Hematopoietic multipotent progenitor cell treated with erythropoietin and hydrocortisone succinate and interleukin-3 and kit ligand, for 6 days (in vitro differentiated cells): ENCODE data around the gene INHBB.
A peak's percentile ranks its signal among the peaks of the same experiment; 100 is the strongest.
"Not testable (repeated sequence)": the region's sequence is repeated elsewhere in the genome, so short reads cannot be mapped to it uniquely, and the experiment has no call there.

Experiments
- DNase-seq: peaks from one replicate; pipeline ENCODE4 v3.0.0-alpha.2; 2015

INHBB gene

DNA sequence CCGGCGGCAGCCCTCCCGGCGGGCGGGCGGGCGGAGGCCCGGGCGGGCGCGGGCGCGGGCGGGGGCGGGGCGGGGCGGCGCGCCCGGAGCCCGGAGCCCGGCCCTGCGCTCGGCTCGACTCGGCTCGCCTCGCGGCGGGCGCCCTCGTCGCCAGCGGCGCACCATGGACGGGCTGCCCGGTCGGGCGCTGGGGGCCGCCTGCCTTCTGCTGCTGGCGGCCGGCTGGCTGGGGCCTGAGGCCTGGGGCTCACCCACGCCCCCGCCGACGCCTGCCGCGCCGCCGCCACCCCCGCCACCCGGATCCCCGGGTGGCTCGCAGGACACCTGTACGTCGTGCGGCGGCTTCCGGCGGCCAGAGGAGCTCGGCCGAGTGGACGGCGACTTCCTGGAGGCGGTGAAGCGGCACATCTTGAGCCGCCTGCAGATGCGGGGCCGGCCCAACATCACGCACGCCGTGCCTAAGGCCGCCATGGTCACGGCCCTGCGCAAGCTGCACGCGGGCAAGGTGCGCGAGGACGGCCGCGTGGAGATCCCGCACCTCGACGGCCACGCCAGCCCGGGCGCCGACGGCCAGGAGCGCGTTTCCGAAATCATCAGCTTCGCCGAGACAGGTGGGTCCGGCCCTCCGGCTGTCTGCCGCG, at the start of gene INHBB:
Gene INHBB (plus strand): TSS at position 111 of the 641 bp plus-strand sequence. CDS start 53 bp downstream, at position 164.
- DNase-seq, result no peak

DNA sequence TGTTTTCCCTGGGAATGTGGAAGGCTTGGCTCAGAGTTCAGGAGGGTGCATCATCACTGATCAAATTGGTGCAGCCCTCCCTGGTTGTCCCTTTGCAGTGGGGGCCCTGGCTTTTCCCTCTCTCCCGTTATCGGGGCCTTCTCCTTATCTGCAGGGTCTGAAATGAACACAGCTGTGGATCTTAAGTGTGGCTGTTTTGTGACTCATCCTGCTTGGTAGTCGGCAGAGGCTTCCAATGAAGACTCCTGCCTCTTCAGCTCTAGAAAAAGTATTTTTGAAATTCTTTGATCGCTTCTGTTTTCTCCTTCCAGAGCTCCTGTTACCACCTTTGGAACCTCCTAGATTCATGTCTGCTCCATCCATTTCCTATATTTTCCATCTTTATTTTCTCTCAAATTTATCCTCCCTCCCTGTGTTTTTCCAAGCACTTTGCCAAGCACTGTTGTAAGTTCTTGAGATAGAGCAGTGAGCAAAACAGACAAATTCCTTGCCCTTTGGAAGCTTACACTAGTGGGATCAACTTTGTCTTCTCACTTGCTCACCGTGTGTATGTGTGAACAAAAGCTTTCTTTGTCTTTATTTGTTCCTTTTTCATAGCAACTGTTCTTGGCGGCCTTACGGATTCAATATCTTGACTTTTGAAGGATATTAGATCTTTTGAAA, 47.6 kb upstream of the INHBB start:
- no peak for DNase-seq

DNA sequence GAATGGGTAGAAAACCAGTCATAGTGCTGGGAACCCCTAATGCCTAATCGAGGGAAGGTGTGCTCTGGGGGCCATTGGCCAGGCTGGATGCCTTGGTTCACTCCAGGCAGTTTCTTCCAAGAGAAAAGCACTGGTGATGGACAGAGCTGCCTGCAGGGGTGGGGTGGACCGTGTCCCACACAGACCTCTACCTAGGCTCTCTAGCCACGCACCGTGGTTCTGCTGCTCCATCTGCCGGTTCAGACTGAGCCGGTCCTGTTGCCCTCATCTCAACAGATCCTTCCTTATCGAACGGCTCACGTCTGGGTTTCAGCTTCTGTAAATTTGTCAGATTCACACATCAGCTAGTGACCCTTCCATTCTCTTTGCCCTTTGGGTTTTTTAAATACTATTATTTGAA, 46.9 kb upstream of the INHBB start:
- DNase-seq, result no peak

DNA sequence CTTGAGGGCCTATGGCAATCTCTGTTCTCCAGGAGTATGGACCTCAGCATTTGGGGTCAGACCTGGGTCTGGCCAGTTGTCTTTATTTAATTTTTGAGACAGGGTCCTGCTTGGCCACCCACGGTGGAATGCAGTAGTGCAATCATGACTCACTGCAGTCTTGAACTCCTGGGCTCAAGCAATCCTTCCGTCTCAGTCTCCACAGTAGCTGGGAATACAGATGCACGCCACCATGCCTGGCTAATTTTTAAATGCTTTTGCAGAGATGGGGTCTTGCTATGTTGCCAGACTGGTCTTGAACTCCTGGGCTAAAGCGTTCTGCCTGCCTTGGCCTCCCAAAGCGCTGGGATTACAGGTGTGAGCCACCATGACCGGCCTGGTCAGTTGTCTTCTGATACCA, 46.4 kb upstream of the INHBB start:
- DNase-seq, result no peak

DNA sequence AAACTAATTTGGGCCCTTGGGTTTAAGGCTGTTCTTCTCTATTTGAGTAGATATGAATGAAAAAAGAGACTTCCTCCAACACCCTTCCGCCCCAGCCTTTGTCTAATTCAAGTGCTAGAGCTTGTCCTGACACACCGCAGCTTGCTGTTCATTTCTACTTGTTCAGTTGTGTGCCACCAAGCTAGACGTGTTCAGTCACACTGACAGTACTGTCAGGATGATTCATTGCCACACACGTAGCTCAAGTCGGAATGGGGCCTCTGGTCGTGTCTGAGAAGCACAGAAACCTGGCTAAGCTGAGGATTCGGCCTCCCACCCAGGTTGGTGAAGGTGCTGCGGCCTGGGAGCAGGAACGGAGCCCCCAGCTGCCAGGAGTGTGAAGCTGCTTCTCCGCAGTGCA, 45.6 kb upstream of the INHBB start:
- DNase-seq, result no peak

DNA sequence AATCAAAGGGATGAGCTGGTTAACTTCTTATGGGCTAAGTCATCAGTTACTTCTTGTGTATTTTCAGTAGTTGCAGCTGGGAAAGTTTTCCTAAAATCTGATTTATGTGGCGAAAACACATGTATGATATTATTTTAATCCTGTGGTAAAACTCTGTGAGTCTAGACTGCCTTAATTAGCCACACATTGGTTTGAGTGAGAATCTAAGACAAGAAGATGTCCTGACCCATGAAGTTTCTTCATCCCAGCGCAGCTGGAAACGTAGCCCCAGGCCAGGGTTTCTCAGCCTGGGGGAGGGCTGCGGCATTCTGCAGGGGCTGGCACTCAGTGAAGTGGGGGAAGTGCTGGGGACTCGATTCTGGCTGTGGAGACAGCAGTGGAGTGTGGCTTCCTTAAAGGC, 44.7 kb upstream of the INHBB start:
- no peak for DNase-seq

DNA sequence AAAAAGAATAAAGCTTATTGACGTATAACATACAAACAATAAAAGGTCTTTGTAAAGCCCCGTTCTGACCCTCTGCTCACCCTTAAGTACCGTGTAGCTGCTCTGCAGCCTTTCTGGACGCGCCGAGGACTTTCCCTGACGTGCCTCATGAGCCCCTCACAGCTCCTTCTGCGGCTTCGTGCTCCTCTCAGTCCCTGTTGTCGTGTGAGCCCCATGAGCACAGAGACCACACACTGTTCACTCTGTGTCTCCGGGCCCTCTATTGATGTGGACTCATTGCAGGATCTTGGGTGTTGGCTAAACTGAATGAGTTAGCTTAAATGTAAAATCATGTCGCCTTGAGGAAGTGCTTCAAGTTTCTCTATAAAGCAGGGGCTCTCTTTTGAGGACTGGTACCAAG, 43.6 kb upstream of the INHBB start:
- no peak for DNase-seq

DNA sequence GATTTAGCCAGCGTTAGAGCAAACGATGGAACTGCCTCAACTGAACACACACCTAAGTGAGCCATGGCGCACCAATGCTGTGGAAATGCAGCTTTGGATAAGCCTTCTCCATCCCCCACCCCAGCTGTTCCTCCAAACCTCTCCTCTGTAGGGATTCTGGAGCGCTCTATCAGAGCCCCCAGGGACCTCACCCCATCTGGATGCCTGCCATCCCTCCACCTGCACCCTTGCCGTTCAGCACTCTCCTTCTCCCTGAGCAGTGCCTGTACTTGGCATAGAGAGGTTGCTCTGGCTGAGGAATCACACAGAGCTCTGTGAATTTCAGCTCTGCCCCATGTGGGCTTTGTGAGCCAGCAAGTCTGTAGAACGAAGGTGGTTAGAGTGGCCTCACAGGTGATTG, 42.8 kb upstream of the INHBB start:
- DNase-seq, result no peak

DNA sequence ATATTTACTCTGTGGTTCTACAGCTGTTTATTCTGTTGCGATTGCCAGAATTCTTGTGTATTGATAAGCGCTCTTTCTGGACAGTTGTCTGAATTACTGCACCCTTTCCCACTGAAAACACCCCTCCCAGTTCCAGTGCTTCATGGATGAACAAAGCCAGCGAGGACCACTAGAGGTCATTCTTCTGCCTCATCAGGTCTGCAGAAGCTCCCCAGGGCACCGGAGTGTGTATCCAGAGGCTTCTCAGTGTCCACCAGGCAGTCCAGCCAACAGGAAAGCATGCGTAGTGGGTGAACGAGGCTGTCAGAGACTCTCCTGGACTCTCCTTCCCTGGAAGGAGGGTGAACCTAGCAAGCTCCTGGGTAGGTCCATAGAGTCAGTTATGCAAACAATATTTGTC, 40.6 kb upstream of the INHBB start:
- DNase-seq, result peak; percentile 47

DNA sequence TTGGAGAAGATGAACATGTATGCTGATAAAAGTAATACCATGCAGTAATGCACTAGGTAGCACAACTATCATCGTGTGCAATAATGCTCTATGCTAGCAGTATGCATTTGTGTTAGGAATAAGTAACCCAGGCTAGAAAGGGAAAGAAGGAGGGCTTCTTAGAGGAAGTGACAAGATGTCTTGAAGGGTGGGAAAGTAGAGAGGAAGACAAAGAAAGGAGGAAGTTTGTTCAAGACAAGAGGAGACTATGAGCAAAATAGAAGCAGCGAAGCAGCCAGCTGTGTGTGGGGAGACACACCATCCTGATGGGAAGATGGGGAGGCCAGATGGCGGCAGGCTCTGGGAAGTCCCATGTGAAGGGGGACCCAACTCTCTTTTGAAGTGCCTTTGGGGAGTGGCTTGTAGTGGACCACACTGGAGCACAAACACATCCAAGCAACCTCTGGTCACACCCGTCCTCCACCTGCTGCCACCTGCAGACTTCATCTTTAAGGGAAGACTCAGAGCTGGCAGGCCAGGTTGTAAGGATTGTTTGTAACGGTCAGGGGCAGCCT, 39.9 kb upstream of the INHBB start:
- DNase-seq, result no peak

DNA sequence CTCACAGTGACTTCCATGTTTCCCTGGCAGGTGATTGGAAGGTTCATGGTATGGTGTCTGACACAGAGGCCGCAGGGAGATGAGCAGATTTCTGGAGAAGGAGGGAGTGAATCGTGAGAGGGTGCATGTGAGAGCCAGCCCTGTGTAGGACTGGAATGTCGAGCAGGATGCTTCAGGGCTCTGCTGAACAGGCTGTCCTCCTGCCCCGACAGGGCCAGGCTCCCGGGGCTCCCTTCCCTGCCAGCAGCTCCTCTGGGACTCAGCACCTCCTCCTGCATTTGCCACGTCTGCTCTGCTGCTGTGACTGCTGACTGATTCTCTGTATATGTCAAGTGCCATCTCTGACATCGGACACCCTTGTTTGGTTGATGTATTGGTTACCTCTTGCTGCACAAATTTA, 38.5 kb upstream of the INHBB start:
- DNase-seq, result no peak

DNA sequence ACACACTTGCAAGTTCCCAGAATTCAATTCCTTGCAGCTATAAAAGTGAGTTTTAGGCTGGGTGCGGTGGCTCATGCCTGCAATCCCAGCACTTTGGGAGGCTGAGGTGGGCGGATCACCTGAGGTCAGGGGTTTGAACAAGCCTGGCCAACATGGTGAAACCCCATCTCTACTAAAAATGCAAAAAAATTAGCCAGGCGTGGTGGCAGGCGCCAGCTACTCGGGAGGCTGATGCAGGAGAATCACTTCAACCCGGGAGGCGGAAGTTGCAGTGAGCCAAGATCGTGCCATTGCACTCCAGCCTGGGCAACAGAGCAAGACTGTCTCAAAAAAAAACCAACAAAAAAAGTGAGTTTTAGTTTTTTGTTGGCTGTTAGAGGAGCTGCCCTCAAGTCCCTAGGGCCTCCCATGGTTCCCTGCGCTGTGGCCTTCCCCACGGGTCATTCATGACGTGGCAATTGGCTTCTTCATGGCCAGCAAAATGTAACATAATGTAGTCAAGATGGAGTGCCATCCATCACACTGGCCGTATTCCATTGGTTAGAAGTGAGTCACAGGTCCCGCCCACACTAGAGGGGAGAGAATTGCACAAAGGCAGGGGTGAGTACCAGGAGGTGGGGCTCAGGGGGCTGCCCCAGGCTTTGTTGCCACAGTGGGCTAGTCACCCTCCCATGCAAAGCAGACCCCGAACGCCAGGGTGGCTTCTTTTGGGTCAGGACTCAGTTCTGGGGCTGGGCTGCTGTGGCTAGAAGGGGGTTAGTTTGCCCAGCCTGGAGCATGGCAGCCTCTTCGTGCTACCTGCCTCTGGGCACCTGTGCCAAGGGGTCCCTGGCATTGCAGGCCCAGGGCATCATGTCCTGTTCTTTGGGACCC, 37.7 kb upstream of the INHBB start:
- DNase-seq, result no peak

DNA sequence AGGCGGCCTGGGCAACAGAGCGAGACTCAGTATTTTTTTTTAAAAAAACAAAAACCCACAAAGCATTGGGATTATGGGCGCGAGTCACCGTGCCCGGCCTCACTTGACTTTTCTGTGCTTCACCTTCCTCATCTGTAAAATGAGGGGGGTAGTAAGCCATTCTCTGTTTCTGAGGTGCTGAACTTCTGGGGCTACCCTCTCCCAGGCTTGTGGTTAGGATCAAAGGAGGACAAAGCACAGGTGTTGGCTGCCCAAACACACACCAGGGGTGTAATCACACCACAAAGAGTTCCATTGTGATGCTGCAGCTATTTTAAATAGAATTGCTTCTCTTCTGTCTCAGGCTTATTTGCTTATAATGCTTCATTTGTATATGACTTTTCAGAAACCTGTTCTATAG, 35.8 kb upstream of the INHBB start:
- no peak for DNase-seq

DNA sequence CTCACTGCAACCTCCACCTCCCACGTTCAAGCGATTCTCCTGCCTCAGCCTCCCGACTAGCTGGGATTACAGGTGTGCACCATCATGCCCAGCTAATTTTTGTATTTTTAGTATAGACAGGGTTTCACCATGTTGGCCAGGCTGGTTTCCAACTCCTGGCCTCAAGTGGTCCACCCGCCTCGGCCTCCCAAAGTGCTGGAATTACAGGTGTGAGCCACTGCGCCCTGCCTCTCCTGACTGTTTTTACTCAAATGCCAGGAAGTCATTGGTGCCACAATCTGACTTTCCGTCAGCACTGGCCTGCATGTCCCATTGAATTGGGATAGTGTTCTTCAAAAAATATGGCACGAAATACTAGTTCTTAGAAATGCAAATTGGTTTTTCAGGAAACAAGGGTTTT, 35.1 kb upstream of the INHBB start:
- not testable (repeated sequence) for DNase-seq

DNA sequence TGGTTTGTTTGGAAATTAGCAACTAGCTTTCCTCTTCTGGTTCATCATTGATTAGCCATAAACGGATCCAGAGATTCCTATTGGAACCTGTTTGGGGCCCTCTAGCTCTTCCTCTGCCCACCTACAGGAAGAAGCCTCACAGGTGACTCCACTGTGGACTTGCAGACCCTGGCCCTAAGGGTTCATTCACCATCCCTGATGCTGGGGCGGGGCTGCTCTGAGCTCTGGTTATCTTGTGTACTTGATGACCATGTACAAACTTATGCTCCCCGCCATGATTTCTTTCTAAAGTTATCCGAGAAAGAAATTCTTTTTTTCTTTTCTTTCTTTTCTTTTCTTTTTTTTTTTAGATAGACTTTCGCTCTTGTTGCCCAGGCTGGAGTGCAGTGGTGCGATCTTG, 33.9 kb upstream of the INHBB start:
- no peak for DNase-seq

DNA sequence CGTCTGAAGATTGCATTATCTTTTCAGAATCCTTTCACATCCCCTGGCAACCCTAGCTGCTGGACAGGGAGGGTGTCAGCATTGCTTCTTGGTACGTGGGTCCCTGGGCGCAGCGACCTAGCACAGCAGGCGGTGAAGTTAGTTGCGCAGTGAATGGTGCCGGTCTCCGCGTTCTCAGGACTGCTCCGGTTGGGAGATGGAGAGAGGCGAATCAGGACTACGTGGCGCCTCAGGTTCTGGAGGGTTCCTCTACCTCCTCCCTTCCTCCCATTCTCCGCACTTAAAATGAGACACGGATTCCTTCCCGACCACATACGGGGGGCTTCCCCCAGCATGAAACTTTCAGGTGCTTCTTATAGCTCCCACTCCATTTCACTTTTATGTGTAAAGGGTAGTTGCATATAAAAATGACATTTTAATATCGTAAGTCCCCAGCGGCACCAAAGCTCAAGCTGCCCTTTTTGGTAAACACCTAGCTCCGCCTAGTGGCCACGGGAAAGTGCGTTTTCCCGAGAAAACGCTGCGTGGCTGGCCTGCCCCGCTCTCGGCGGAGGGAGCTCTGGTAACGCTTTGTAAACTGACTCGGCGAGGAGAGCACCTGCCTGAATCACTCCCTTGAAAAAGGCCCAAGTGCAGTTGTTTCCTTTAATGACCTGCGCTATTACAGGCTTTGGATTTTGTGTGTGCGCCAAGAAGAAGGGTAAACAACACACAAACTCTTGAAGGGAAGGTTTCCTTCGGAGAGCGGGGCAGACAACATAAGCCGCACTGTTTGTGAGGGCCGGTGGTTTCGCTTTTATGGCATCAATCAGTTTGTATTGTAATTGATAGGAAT, 32.9 kb upstream of the INHBB start:
- DNase-seq, result peak; percentile 86

DNA sequence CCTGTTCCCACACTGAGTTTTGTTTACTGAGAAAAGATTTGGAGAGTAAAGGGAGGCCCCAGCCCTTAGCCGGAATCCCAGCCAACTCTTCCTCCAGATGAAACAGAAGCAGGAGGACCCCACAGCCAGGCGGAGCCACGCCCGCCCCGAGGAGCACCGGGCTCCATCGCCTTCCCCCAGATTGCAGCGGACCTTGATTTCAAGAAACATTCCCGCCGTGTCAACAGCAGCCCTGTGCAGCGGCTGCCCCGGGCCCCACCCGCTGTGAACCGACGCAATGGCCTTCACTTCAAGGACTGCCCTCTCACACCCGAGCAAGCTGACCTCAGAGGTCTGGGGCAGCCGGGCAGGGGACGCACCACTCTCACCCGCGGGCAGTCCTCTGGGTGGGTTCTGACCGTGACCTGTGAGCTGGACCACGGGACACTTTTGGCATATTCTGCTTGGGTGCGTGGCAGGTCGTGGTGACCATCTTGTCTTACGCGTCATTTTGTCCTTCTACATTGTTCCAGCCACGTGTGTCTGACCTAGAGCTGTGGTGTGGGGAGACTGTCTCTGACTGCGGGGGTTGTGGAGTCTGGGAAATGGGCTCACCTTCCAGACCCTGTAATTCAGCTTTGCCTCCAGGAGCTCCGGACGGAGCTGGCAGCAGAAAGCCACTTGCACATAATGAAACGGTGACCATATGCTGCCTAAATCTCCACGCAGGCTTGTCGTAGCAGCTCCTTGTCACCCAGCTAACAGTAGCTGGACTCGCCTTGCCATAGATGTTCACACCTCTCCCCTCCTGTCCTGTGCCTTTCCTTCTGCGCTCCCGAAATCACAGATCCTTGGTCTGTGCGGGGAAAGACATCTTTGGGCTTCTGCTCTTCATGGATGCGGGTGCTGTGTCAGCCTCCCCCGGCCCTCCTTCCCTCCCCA, 32.0 kb upstream of the INHBB start:
- DNase-seq, result no peak

DNA sequence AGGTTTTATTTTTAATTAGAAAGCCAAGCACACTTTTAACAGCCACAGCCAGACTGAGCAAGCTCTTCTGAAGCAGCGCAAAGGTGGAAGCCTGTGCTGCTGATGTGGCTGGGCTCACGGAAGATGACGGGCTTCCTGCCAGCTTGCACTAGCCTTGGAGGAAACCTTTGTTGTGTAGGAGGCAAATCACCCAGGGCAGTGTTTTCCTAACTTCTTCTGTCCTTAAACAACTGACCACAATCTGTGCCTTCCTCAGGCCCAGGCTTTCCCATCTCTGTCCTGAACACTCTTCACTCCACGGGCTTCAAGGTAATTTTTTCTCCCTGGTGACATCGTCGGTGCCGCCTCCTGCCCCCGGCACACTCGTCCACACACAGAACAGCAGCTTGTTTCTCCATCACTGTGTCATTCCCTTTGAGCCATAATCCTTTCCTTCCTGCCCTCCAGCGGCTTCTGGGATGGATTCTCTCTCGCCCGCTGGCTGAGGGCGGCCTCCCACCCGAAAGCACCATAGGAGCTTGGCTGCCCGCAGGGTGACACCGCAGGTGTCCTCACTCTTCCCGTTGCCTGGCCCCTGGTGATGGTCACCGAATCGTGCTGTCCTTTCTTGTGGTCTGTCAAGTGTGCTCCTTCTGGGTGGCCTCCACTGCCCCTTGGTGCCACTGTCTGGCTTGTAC, 31.1 kb upstream of the INHBB start:
- no peak for DNase-seq

DNA sequence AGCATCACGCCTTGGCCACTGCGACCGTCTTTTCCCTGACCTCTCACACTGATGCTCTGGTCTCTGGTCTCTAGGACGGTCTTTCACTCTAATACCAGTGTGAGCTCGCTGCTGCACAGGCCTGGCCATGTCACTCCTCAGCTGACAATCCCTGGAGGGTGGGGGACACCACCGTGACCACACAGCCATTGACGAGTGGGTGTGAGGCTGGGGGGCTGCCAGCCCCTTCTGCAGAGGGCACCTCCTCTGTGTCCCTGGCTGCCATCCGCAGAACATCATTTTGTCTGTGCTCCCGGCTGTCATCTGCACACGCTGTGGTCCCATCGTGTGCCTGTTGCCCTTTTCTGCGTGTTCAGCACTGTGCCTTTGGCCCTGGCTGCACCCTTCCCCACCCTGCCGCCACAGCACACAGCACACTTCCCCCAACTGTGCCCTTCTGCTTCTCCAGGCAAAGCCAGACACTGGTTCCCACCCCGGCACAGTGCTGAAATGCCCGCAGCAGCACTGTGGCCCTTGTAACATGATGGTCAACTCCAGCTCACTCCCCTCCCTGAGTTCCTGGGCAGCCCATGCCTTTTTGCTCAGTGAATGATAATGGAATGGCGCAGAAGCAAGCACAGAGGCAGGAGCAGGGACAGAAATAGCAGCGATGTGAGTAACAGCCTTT, 30.4 kb upstream of the INHBB start:
- no peak for DNase-seq

DNA sequence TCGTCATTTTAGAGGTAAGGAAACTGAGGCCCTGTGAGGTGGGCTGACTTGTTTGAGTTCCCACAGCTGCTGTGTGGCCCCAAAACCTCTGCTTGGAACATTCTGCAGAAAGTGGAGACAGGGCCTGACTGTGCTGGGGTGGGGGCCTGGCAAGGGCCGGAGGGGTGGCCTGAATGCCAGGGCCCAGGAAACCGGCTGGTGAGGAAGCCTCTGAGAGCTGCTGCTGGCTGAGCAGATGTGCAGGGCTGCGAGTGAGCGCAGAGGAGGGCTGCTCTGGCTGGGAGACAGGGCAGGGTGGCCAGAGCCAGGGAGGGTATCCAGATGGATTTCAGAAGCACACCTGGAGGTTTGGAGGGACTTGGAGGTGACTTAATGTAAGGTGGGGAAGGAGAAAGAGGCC, 29.9 kb upstream of the INHBB start:
- no peak for DNase-seq
